Keratinocyte (primary cell): ENCODE results near the gene CMSS1. TPM values are rescaled to one million over a fixed set of nuclear protein-coding genes. Genes with fewer than 3 reads are reported as not detected.

Experiments used
- DNase-seq: peaks from one replicate; pipeline ENCODE4 v3.0.0-alpha.2; 2011; ENCODE audit warnings: low read depth, missing footprints, low spot score
- FAIRE-seq: peaks from 2 replicates; lab custom pipeline; 2011; peaks lifted over from hg19 to GRCh38; lab: Jason Lieb, UNC
- H2AFZ ChIP-seq: 2 replicates; pipeline ENCODE4 v1.6.0; 2012; ENCODE audit warnings: low read length, control low read depth, inconsistent platforms; ENCODE audit not compliant: control insufficient read depth
- H3K27ac ChIP-seq: 2 replicates; pipeline ENCODE4 v1.5.1; 2011; ENCODE audit warnings: low read length; ENCODE audit not compliant: control insufficient read depth, insufficient read depth
- H3K27me3 ChIP-seq: 3 replicates; pipeline ENCODE4 v1.6.0; 2011; ENCODE audit warnings: low read length; ENCODE audit not compliant: control insufficient read depth, insufficient read depth; ENCODE audit errors: extremely low read depth
- H3K36me3 ChIP-seq, 2 experiments: 2 replicates in 1 of 2; 3 replicates in 1 of 2; pipeline ENCODE4 v1.5.1; 2011; ENCODE audit warnings: low read length in 2 of 2, mild to moderate bottlenecking in 1 of 2; ENCODE audit not compliant: control insufficient read depth in 2 of 2, insufficient read depth in 2 of 2; ENCODE audit errors: extremely low read depth in 1 of 2
- H3K4me1 ChIP-seq: 3 replicates; pipeline ENCODE4 v1.5.1; 2011; ENCODE audit warnings: low read length; ENCODE audit not compliant: control insufficient read depth, insufficient read depth; ENCODE audit errors: extremely low read depth
- H3K4me2 ChIP-seq: 3 replicates; pipeline ENCODE4 v1.6.0; 2011; ENCODE audit warnings: low read depth, low read length; ENCODE audit not compliant: control insufficient read depth, insufficient read depth; ENCODE audit errors: extremely low read depth
- H3K4me3 ChIP-seq, 3 experiments: fragments of 200-600 bp in 1 of 3; sonication (generic) in 1 of 3; 2 replicates in 2 of 3; 3 replicates in 1 of 3; pipeline ENCODE4 v1.5.1; 2011 to 2016; ENCODE audit warnings: low read length in 3 of 3, mild to moderate bottlenecking in 3 of 3, control low read depth in 2 of 3, inconsistent platforms in 1 of 3, low read depth in 1 of 3, mixed read lengths in 1 of 3, mixed run types in 1 of 3, moderate library complexity in 1 of 3; ENCODE audit not compliant: control insufficient read depth in 2 of 3, insufficient read depth in 2 of 3; ENCODE audit errors: extremely low read depth in 1 of 3
- H3K79me2 ChIP-seq: 2 replicates; pipeline ENCODE4 v1.6.0; 2012; ENCODE audit warnings: low read length; ENCODE audit not compliant: control insufficient read depth, insufficient read depth
- H3K9ac ChIP-seq: 3 replicates; pipeline ENCODE4 v1.6.0; 2011; ENCODE audit warnings: low read length; ENCODE audit not compliant: control insufficient read depth, insufficient read depth; ENCODE audit errors: extremely low read depth
- H3K9me1 ChIP-seq: 3 replicates; pipeline ENCODE4 v1.6.0; 2011; ENCODE audit warnings: low read length; ENCODE audit not compliant: control insufficient read depth, insufficient read depth; ENCODE audit errors: extremely low read depth
- H3K9me3 ChIP-seq: 2 replicates; pipeline ENCODE4 v1.5.1; 2012; ENCODE audit warnings: low read depth, low read length; ENCODE audit not compliant: control insufficient read depth
- H4K20me1 ChIP-seq: 3 replicates; pipeline ENCODE4 v1.6.0; 2011; ENCODE audit warnings: low read length; ENCODE audit not compliant: control insufficient read depth, insufficient read depth; ENCODE audit errors: extremely low read depth
- CTCF ChIP-seq, 3 experiments: IDR thresholded peaks in 1 of 3; conservative IDR thresholded peaks in 1 of 3; optimal IDR thresholded peaks in 1 of 3; 2 replicates in 2 of 3; 3 replicates in 1 of 3; pipeline versions ENCODE3 to v1.5.1; 2011; ENCODE audit warnings: low read length in 3 of 3, mild to moderate bottlenecking in 3 of 3, moderate library complexity in 2 of 3, control low read depth in 1 of 3, inconsistent platforms in 1 of 3; ENCODE audit not compliant: insufficient read depth in 2 of 3; ENCODE audit errors: extremely low read depth in 1 of 3
- EZH2 ChIP-seq: IDR thresholded peaks from one replicate; pipeline ENCODE4 v1.6.1; 2012; ENCODE audit warnings: inconsistent platforms, mild to moderate bottlenecking, low read length, moderate library complexity
- dilution Hi-C: fragments of 300-500 bp; cut with MboI; formaldehyde crosslinking; loops from one replicate; pipeline ENCODE4 v1.7.0; 2020; ENCODE audit warnings: low sequenced_read_pairs; ENCODE audit not compliant: extremely low pct_ligation_motif_present
- polyA plus RNA-seq, 5 experiments: library from polyadenylated mRNA; depleted of rRNA in 3 of 5; stranded (reverse) in 3 of 5; stranded (forward) in 1 of 5; unstranded in 1 of 5; fragments of >200 nt; gene quantifications; 1 replicate in 1 of 5; 2 replicates in 3 of 5; 3 replicates in 1 of 5; pipeline versions ENCODE4 v1.2.1 to v1.2.3, GENCODE V29; 2011 to 2012; ENCODE audit warnings: missing spikeins in 2 of 5, low read depth in 1 of 5, low replicate concordance in 1 of 5

Gene CMSS1
- polyA plus RNA-seq, 1 donor (not counting 4 experiments of a cell fraction or from before 2014, with no cell fraction given), result 37.2 TPM

- Histone ChIP-seq H3K9me1 (no peaks in the 10 kb centered on the region), H4K20me1 (no peaks in the 10 kb centered on the region), H3K4me2 (peak overlapping the region; percentile 42), H3K27ac (peak overlapping the region; percentile 54), H3K9ac (no peak overlapping the region), H3K4me1 (peaks cover 28% of the 10 kb centered on the region), H3K36me3 (no peaks in the 10 kb centered on the region), H2AFZ (no peak overlapping the region), H3K27me3 (no peaks in the 10 kb centered on the region), H3K4me3 (no peak overlapping the region), H3K79me2 (no peaks in the 10 kb centered on the region), H3K9me3 (no peaks in the 10 kb centered on the region)
- TF ChIP-seq CTCF (optimal IDR thresholded peaks at IDR 0.05 in 1 of 3, IDR thresholded peaks at IDR 0.05 in 1 of 3, conservative IDR thresholded peaks at IDR 0.05 in 1 of 3; ENCODE audit: extremely low read depth in 1 of 3, insufficient read depth in 2 of 3, low read length in 3 of 3) (no peak), EZH2 (no peak)
- peak; percentile 92 for FAIRE-seq
- dilution Hi-C loops, result no loop called here
- peak; percentile 41 for DNase-seq
These were observed 150.1 kb downstream of the CMSS1 start for GRCh38 chr3:99967796-99968195.

DNA sequence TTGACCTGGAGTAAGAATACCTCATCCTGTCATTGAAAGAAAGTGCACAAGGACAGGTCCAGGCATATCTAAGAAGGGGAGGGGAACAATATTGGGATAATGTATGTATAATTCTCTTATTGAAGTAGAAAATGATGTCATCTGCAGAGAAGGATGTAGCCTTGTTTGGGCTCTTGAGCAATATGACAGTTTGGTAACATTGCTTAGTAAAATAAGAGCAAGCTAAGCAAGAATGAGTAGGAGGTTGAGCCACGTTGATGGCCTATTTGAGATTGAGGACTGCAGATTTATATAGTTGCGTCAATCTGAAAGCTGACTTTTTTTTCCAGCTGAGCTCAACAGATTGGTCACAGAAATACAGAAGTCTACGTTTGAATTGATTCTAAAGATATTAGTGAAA, 151.5 kb downstream of the CMSS1 start:
- no peak overlapping the region for H3K4me3 ChIP-seq
- H2AFZ ChIP-seq, result no peak overlapping the region
- H3K27me3 ChIP-seq, result no peaks in the 10 kb centered on the region
- H3K27ac ChIP-seq, result no peak overlapping the region
- peaks cover 28% of the 10 kb centered on the region for H3K4me1 ChIP-seq
- H4K20me1 ChIP-seq, result no peaks in the 10 kb centered on the region
- dilution Hi-C loops, result no loop called here
- peak; percentile 15 for DNase-seq
- no peak for TF ChIP-seq CTCF (optimal IDR thresholded peaks at IDR 0.05 in 1 of 3, IDR thresholded peaks at IDR 0.05 in 1 of 3, conservative IDR thresholded peaks at IDR 0.05 in 1 of 3; ENCODE audit: extremely low read depth in 1 of 3, insufficient read depth in 2 of 3, low read length in 3 of 3)
- TF ChIP-seq EZH2, result no peak
- no peak overlapping the region for H3K4me2 ChIP-seq
- no peaks in the 10 kb centered on the region for H3K79me2 ChIP-seq
- no peak overlapping the region for H3K9ac ChIP-seq
- H3K9me1 ChIP-seq, result no peaks in the 10 kb centered on the region
- H3K9me3 ChIP-seq, result no peaks in the 10 kb centered on the region
- peak; percentile 80 for FAIRE-seq
- H3K36me3 ChIP-seq, result no peaks in the 10 kb centered on the region
